Breast epithelium (tissue), 3 donors: Measurements from ENCODE around the gene MARS1.

ENCODE experiments used
- CTCF ChIP-seq, 3 donors: fragments of 450-650 bp; IDR thresholded peaks; one replicate each; pipeline ENCODE4 v1.5.1; 2016 to 2017; ENCODE audit warnings: antibody characterized with exemption in 3 of 3, mild to moderate bottlenecking in 3 of 3, moderate library complexity in 3 of 3
- POLR2A ChIP-seq: fragments of 450-650 bp; IDR thresholded peaks from one replicate; pipeline ENCODE4 v1.6.1; 2016; ENCODE audit warnings: antibody characterized with exemption, mild to moderate bottlenecking, moderate library complexity
- POLR2AphosphoS5 ChIP-seq, 3 donors: sonication (generic); formaldehyde crosslinking; IDR thresholded peaks; one replicate each; pipeline ENCODE4 v1.6.1; 2017; ENCODE audit warnings: antibody characterized with exemption in 3 of 3

- no peak for TF ChIP-seq CTCF (IDR thresholded peaks at IDR 0.05)
- TF ChIP-seq POLR2AphosphoS5 (IDR thresholded peaks at IDR 0.05), result no peak
- no peak for TF ChIP-seq POLR2A
These were observed 14.0 kb upstream of the MARS1 start for GRCh38 chr12:57473886-57474285.
